ENCODE data around the gene FYB1. TPM values are rescaled to one million over a fixed set of nuclear protein-coding genes. Genes with fewer than 3 reads are reported as not detected.

The FYB1 gene
- total and polyA plus RNA-seq, 2 of the 8 experiments (the other 6 are each of a cell fraction or from before 2014, with no cell fraction given), result not detected

DNA sequence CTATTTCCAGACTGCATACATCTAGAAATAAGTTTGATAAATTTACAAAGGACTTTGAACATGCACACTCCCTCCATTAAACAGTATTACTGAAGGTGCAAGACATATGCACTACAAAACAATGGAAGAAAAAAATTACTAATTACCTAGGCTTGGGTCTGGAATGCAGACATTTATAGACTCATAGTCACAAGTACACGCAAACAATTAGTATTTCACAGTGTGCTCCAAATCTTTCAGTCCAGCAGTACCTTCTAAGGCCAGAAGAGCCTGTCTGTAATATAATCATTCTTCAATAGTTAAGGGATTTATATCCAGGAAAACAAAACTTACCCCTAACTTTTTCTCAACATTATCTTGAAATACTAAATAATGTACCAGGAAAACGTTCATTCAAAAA is 156.3 kb downstream of the FYB1 start:
- no peaks in the 10 kb centered on the region; the same call in 1 of the 2 replicates for H3K79me1 ChIP-seq (ENCODE audit: low read depth, low read length)
- H2BK12ac ChIP-seq (ENCODE audit: low read depth, low read length), result no peak overlapping the region
- H3K9ac ChIP-seq (replicated peaks in 1 of 4; ENCODE audit: extremely low read depth in 1 of 4, low read depth in 3 of 4, low read length in 3 of 4), result no peak overlapping the region
- no peak overlapping the region for H2AK5ac ChIP-seq (ENCODE audit: low read depth, low read length)
- no peak overlapping the region for H3K23ac ChIP-seq (ENCODE audit: insufficient read length)
- H2BK5ac ChIP-seq (ENCODE audit: low read depth, low read length), result no peak overlapping the region
- H4K91ac ChIP-seq (replicated peaks; ENCODE audit: insufficient read length, low read length), result no peak overlapping the region
- ChIA-PET POLR2A (ENCODE audit: partially characterized antibody) (interaction anchor here (0.9 kb wide), 1 partner anchor 9 kb away, joined by 3 read pairs; no protein-coding TSS in a partner anchor), CTCF (ENCODE audit: partially characterized antibody) (interaction anchor here (1.4 to 1.9 kb wide), 2 partner anchors 18 to 57 kb away, joined by 4 read pairs; no protein-coding TSS in a partner anchor)
- peaks cover 16 to 17% of the 10 kb centered on the region in 2 experiments for H3K9me3 ChIP-seq (ENCODE audit: insufficient read depth in 2 of 2, low read depth in 1 of 2, low read length in 1 of 2)
- H3K4ac ChIP-seq (replicated peaks; ENCODE audit: insufficient read length, low read depth, low read length), result no peak overlapping the region
- no peak for DNase-seq (ENCODE audit: low read depth in 1 of 2, low spot score in 2 of 2)
- no peak overlapping the region for H3K56ac ChIP-seq (replicated peaks; ENCODE audit: insufficient read length, low read depth, low read length)
- H3K14ac ChIP-seq (ENCODE audit: insufficient read length), result no peak overlapping the region
- H3K4me1 ChIP-seq (replicated peaks in 1 of 4; ENCODE audit: control insufficient read depth in 3 of 4, insufficient read depth in 4 of 4, low read length in 3 of 4), result peaks cover 0 to 1% (median under 1%) of the 10 kb centered on the region in 4 experiments; a peak in 2 of 7 replicates
- H2BK120ac ChIP-seq (replicated peaks; ENCODE audit: low read depth, low read length), result no peak overlapping the region
- no peaks in the 10 kb centered on the region for H3K27me3 ChIP-seq (replicated peaks in 1 of 4; ENCODE audit: control insufficient read depth in 3 of 4, extremely low read depth in 1 of 4, insufficient read depth in 3 of 4, low read length in 3 of 4)
- peaks cover 0 to 19% (median 4%) of the 10 kb centered on the region in 4 experiments; a peak in 4 of 8 replicates for H3K36me3 ChIP-seq (ENCODE audit: control insufficient read depth in 2 of 4, insufficient read depth in 4 of 4, low read length in 3 of 4)
- TF ChIP-seq SIN3A (conservative IDR thresholded peaks at IDR 0.05 in 1 of 2, IDR thresholded peaks at IDR 0.05 in 1 of 2; ENCODE audit: low read depth in 1 of 2, low read length in 2 of 2), result no peak
- no peak for TF ChIP-seq POU5F1 (IDR thresholded peaks at IDR 0.05; ENCODE audit: low read depth, low read length)
- TF ChIP-seq RNF2 (IDR thresholded peaks at IDR 0.05; ENCODE audit: borderline replicate concordance, low read depth, low read length, missing control alignments, poor library complexity, severe bottlenecking), result no peak
- TF ChIP-seq, protein P1, sequence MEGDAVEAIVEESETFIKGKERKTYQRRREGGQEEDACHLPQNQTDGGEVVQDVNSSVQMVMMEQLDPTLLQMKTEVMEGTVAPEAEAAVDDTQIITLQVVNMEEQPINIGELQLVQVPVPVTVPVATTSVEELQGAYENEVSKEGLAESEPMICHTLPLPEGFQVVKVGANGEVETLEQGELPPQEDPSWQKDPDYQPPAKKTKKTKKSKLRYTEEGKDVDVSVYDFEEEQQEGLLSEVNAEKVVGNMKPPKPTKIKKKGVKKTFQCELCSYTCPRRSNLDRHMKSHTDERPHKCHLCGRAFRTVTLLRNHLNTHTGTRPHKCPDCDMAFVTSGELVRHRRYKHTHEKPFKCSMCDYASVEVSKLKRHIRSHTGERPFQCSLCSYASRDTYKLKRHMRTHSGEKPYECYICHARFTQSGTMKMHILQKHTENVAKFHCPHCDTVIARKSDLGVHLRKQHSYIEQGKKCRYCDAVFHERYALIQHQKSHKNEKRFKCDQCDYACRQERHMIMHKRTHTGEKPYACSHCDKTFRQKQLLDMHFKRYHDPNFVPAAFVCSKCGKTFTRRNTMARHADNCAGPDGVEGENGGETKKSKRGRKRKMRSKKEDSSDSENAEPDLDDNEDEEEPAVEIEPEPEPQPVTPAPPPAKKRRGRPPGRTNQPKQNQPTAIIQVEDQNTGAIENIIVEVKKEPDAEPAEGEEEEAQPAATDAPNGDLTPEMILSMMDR (IDR thresholded peaks at IDR 0.05; ENCODE audit: control extremely low read depth in 1 of 3, insufficient read depth in 1 of 3, low read depth in 1 of 3, low read length in 3 of 3), result no peak
- no peak for TF ChIP-seq CEBPB (IDR thresholded peaks at IDR 0.05; ENCODE audit: low read depth, low read length)
- TF ChIP-seq EZH2 (IDR thresholded peaks at IDR 0.05; ENCODE audit: low read depth, low read length, severe bottlenecking), result no peak
- TF ChIP-seq ASH2L (IDR thresholded peaks at IDR 0.05; ENCODE audit: low read length), result no peak
- no peak for TF ChIP-seq EGR1 (IDR thresholded peaks at IDR 0.05; ENCODE audit: borderline replicate concordance, low read depth, low read length)
- peaks cover 0 to 98% of the 10 kb centered on the region in 2 experiments; a peak in 3 of 4 replicates for H3K79me2 ChIP-seq (ENCODE audit: control insufficient read depth in 1 of 2, insufficient read depth in 2 of 2, low read length in 2 of 2)
- no peak for FAIRE-seq
- H3K18ac ChIP-seq (ENCODE audit: extremely low read depth, low read length), result no peak overlapping the region
- H3K4me3 ChIP-seq (ENCODE audit: extremely low read depth in 1 of 4, insufficient read depth in 2 of 4, low read depth in 3 of 4, low read length in 4 of 4), result no peak overlapping the region
- no peak overlapping the region for H3K27ac ChIP-seq (ENCODE audit: low read depth, low read length)
- no peak overlapping the region for H4K8ac ChIP-seq (ENCODE audit: extremely low read depth, insufficient read depth, low read length)
- no peaks in the 10 kb centered on the region for H3K23me2 ChIP-seq (ENCODE audit: low read depth, low read length)
- H3K4me2 ChIP-seq (ENCODE audit: insufficient read depth in 1 of 2, low read depth in 2 of 2, low read length in 2 of 2), result no peak overlapping the region
- 70% methylated on average over 2 of the region's 2 CpGs; no CpG with 5 or more reads in 1 of the 2 experiments for WGBS, 2 experiments (ENCODE audit: extremely low coverage in 1 of 2, insufficient coverage in 1 of 2, insufficient read length in 1 of 2, insufficient replicate concordance in 2 of 2, low coverage in 1 of 2, low lambda C conversion rate in 2 of 2, missing lambda C conversion rate in 1 of 2)
- H2AFZ ChIP-seq (ENCODE audit: low read length), result no peak overlapping the region
- H4K20me1 ChIP-seq (replicated peaks in 1 of 2; ENCODE audit: control insufficient read depth in 1 of 2, insufficient read depth in 2 of 2, low read length in 2 of 2), result no peaks in the 10 kb centered on the region
- no peak overlapping the region for H2BK20ac ChIP-seq (ENCODE audit: low read length)
- no peak overlapping the region for H2BK15ac ChIP-seq (ENCODE audit: low read length)
- no peak overlapping the region for H4K5ac ChIP-seq (ENCODE audit: insufficient read length, low read depth, low read length)

Data from H1 (cell line).